Measurements from ENCODE around the gene TNS3. TPM values are rescaled to one million over a fixed set of nuclear protein-coding genes. Genes with fewer than 3 reads are reported as not detected.

The TNS3 gene
- polyA plus RNA-seq, 3 donors: 5.2 to 30.3 (median 7.9) TPM

DNA sequence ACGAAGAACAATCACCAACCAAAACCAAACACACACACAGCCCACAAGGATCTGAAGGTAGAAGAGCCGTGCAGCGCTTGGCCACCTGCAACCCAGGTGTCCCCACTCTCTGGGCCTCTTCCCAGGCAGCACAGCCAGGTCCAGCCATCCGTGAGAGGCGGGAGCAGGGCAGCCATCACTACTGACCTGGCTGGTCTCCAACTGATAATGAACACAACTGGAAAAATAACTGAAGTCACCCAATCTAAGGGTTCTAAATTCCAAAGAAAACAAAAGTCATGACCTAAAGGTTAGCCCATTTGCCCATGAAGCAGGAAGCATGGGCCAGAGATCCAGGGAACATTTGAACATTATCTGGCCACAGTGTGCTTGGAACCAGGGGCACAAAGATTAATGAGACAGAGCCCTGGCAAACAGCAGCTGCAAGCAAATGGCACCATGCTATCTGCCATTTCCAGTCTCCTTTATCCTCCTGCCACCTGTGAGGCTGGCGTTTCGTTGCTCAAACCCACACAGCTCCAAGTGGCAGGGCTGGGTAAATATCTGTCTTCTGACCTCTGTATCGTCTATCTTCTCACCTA is 207.9 kb downstream of the TNS3 start:
- H3K27ac ChIP-seq (ENCODE audit: low read depth in 1 of 2, low read length in 2 of 2): no peak overlapping the region
- H3K36me3 ChIP-seq (replicated peaks in 1 of 2; ENCODE audit: control insufficient read depth in 1 of 2, insufficient read depth in 2 of 2, low read length in 2 of 2): peaks cover 50 to 97% of the 10 kb centered on the region in 2 donors
- H3K4me1 ChIP-seq (ENCODE audit: control insufficient read depth in 1 of 2, insufficient read depth in 2 of 2, low read length in 2 of 2): no peaks in the 10 kb centered on the region
- intact Hi-C loops (cut with micrococcal nuclease): no loop called here
- no peak overlapping the region for H3K9ac ChIP-seq (ENCODE audit: insufficient read depth, low read length, poor library complexity, severe bottlenecking)
- H3K27me3 ChIP-seq (ENCODE audit: control insufficient read depth in 2 of 2, insufficient read depth in 2 of 2, low read length in 2 of 2): no peaks in the 10 kb centered on the region
- 97% methylated on average over 6 of the region's 8 CpGs for WGBS (ENCODE audit: insufficient coverage)
- H3K4me2 ChIP-seq (replicated peaks; ENCODE audit: extremely low read depth, low read length, poor library complexity, severe bottlenecking): no peak overlapping the region
- TF ChIP-seq, protein P1, sequence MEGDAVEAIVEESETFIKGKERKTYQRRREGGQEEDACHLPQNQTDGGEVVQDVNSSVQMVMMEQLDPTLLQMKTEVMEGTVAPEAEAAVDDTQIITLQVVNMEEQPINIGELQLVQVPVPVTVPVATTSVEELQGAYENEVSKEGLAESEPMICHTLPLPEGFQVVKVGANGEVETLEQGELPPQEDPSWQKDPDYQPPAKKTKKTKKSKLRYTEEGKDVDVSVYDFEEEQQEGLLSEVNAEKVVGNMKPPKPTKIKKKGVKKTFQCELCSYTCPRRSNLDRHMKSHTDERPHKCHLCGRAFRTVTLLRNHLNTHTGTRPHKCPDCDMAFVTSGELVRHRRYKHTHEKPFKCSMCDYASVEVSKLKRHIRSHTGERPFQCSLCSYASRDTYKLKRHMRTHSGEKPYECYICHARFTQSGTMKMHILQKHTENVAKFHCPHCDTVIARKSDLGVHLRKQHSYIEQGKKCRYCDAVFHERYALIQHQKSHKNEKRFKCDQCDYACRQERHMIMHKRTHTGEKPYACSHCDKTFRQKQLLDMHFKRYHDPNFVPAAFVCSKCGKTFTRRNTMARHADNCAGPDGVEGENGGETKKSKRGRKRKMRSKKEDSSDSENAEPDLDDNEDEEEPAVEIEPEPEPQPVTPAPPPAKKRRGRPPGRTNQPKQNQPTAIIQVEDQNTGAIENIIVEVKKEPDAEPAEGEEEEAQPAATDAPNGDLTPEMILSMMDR (IDR thresholded peaks at IDR 0.05): no peak
- Mint-ChIP-seq H3K27ac (no peak overlapping the region), H3K36me3 (peaks cover 63 to 83% of the 10 kb centered on the region in 2 donors), H3K9me3 (no peaks in the 10 kb centered on the region), H3K4me1 (peaks cover 2% of the 10 kb centered on the region), H3K4me3 (no peak overlapping the region), H3K27me3 (ENCODE audit: low read depth in 3 of 3) (peaks cover 0 to under 1% (median 0%) of the 10 kb centered on the region in 3 donors)
- no peaks in the 10 kb centered on the region for H3K9me3 ChIP-seq (replicated peaks in 1 of 2; ENCODE audit: control insufficient read depth in 1 of 2, insufficient read depth in 1 of 2, low read length in 2 of 2)
- no peaks in the 10 kb centered on the region for H3K79me2 ChIP-seq (ENCODE audit: insufficient read depth, low read length)
- peaks cover 93% of the 10 kb centered on the region for H4K20me1 ChIP-seq (ENCODE audit: insufficient read depth, low read length)
- H2AFZ ChIP-seq (ENCODE audit: insufficient read depth, low read depth, low read length, poor library complexity, severe bottlenecking): no peak overlapping the region
- H3K4me3 ChIP-seq (replicated peaks in 1 of 3; ENCODE audit: low read depth in 2 of 3, low read length in 3 of 3): no peak overlapping the region
- no peak for DNase-seq

DNA sequence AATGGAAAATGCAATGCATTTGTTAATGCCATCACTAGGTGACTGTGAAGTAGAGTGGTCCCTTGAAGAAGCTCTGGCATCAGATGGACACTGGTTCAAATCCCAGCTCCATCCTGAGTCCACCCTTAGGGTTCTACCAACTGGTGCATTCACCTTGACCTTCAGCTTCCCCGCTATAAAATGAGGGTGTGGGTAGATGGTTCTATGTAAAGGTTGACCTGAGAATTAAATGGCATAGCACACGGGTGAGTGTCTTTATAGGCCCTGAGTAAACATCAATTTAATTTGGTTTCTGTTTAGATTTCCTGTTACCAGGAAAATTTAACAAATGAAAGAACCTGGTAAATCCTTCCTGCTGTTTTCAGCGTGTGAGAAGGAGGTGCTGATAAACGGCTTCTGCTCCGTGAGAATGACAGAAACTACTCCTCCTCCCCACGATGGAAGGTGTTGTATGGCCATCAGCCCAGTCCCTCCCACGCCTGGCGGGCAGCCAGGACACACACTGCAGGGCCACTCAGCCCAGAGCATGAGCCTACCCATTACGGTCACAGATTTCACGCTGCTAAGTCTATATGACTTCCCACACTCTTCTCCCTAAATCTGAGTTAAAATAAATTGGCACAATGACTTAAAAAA is 210.1 kb downstream of the TNS3 start:
- Histone ChIP-seq H3K27me3 (ENCODE audit: control insufficient read depth in 2 of 2, insufficient read depth in 2 of 2, low read length in 2 of 2) (no peaks in the 10 kb centered on the region), H3K9ac (ENCODE audit: insufficient read depth, low read length, poor library complexity, severe bottlenecking) (no peak overlapping the region), H3K9me3 (replicated peaks in 1 of 2; ENCODE audit: control insufficient read depth in 1 of 2, insufficient read depth in 1 of 2, low read length in 2 of 2) (no peaks in the 10 kb centered on the region), H3K79me2 (ENCODE audit: insufficient read depth, low read length) (no peaks in the 10 kb centered on the region), H3K27ac (ENCODE audit: low read depth in 1 of 2, low read length in 2 of 2) (no peak overlapping the region), H2AFZ (ENCODE audit: insufficient read depth, low read depth, low read length, poor library complexity, severe bottlenecking) (no peak overlapping the region), H3K4me3 (replicated peaks in 1 of 3; ENCODE audit: low read depth in 2 of 3, low read length in 3 of 3) (no peak overlapping the region), H3K36me3 (replicated peaks in 1 of 2; ENCODE audit: control insufficient read depth in 1 of 2, insufficient read depth in 2 of 2, low read length in 2 of 2) (peaks cover 60 to 97% of the 10 kb centered on the region in 2 donors), H3K4me1 (ENCODE audit: control insufficient read depth in 1 of 2, insufficient read depth in 2 of 2, low read length in 2 of 2) (no peaks in the 10 kb centered on the region), H4K20me1 (ENCODE audit: insufficient read depth, low read length) (peaks cover 91% of the 10 kb centered on the region), H3K4me2 (replicated peaks; ENCODE audit: extremely low read depth, low read length, poor library complexity, severe bottlenecking) (no peak overlapping the region)
- no peak for DNase-seq
- intact Hi-C loops (cut with micrococcal nuclease): no loop called here
- H3K27me3 Mint-ChIP-seq (ENCODE audit: low read depth in 3 of 3): no peaks in the 10 kb centered on the region
- H3K27ac Mint-ChIP-seq: no peak overlapping the region
- no peaks in the 10 kb centered on the region for H3K4me1 Mint-ChIP-seq
- no peak overlapping the region for H3K4me3 Mint-ChIP-seq
- no peaks in the 10 kb centered on the region for H3K9me3 Mint-ChIP-seq
- TF ChIP-seq, protein P1 (IDR thresholded peaks at IDR 0.05): no peak
- peaks cover 66 to 85% of the 10 kb centered on the region in 2 donors for H3K36me3 Mint-ChIP-seq
- WGBS (ENCODE audit: insufficient coverage): 88% methylated on average over 6 of the region's 10 CpGs

Measured in CD14-positive monocyte (primary cell).